ENCODE results near the gene GNAL.

GRCh38 chr18:11851806-11852337, 162.8 kb downstream of the GNAL start:
- TF ChIP-seq, protein P1, sequence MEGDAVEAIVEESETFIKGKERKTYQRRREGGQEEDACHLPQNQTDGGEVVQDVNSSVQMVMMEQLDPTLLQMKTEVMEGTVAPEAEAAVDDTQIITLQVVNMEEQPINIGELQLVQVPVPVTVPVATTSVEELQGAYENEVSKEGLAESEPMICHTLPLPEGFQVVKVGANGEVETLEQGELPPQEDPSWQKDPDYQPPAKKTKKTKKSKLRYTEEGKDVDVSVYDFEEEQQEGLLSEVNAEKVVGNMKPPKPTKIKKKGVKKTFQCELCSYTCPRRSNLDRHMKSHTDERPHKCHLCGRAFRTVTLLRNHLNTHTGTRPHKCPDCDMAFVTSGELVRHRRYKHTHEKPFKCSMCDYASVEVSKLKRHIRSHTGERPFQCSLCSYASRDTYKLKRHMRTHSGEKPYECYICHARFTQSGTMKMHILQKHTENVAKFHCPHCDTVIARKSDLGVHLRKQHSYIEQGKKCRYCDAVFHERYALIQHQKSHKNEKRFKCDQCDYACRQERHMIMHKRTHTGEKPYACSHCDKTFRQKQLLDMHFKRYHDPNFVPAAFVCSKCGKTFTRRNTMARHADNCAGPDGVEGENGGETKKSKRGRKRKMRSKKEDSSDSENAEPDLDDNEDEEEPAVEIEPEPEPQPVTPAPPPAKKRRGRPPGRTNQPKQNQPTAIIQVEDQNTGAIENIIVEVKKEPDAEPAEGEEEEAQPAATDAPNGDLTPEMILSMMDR (IDR thresholded peaks at IDR 0.05; ENCODE audit: insufficient read depth, low read length, poor library complexity, severe bottlenecking) = no peak
- TF ChIP-seq EZH2phosphoT487 (conservative IDR thresholded peaks at IDR 0.05; ENCODE audit: low read length) = no peak
